B cell (primary cell): ENCODE data around the gene LRCH1. TPM values are rescaled to one million over a fixed set of nuclear protein-coding genes. Genes with fewer than 3 reads are reported as not detected.

Experiments
- ATAC-seq: fragments of 200-7000 bp; cut with Tn5 transposase; one replicate; pipeline ENCODE4 v1.10.0; 2021; ENCODE audit warnings: low read depth, mild to moderate bottlenecking, moderate number of reproducible peaks, moderate library complexity
- CTCF ChIA-PET: fragments of 350-600 bp; sonication (Branson Sonifier 250); formaldehyde crosslinking; loops from one replicate; lab custom pipeline; 2021; ENCODE audit warnings: antibody characterized with exemption, inconsistent platforms; lab: Charles Lee
- POLR2A ChIA-PET: fragments of 350-600 bp; sonication (Branson Sonifier 250); formaldehyde crosslinking; loops from one replicate; lab custom pipeline; 2021; ENCODE audit warnings: antibody characterized with exemption; lab: Charles Lee
- DNase-seq: peaks from one replicate; pipeline ENCODE4 v3.0.0; 2013
- H2AFZ ChIP-seq: 2 replicates; pipeline ENCODE4 v1.6.1; 2012; ENCODE audit warnings: mild to moderate bottlenecking, low read depth, low read length; ENCODE audit not compliant: insufficient read depth, poor library complexity, severe bottlenecking
- H3K27ac ChIP-seq, 2 donors: 1 replicate in 1 of 2; 2 replicates in 1 of 2; pipeline ENCODE4 v1.5.1; 2012 to 2013; ENCODE audit warnings: low read length in 2 of 2, mild to moderate bottlenecking in 2 of 2, moderate library complexity in 1 of 2
- H3K27me3 ChIP-seq, 4 experiments: fragments of 200-600 bp in 1 of 4; sonication (generic) in 1 of 4; replicated peaks in 1 of 4; 1 replicate in 2 of 4; 2 replicates in 2 of 4; pipeline versions ENCODE4 v1.6.1 to v1.7.0; 2013 to 2016; ENCODE audit warnings: low read length in 3 of 4, mild to moderate bottlenecking in 2 of 4, mixed read lengths in 1 of 4, moderate library complexity in 1 of 4; ENCODE audit not compliant: insufficient read depth in 4 of 4, control insufficient read depth in 3 of 4; ENCODE audit errors: control extremely low read depth in 1 of 4
- H3K36me3 ChIP-seq, 2 experiments: replicated peaks in 1 of 2; 1 replicate in 1 of 2; 2 replicates in 1 of 2; pipeline versions ENCODE4 v1.6.1 to v1.7.1; 2013; ENCODE audit warnings: low read length in 1 of 2; ENCODE audit not compliant: insufficient read depth in 2 of 2, control insufficient read depth in 1 of 2; ENCODE audit errors: control extremely low read depth in 1 of 2, extremely low read depth in 1 of 2
- H3K4me1 ChIP-seq, 2 donors: fragments of 200-600 bp in 1 of 2; sonication (generic) in 1 of 2; 1 replicate in 1 of 2; 2 replicates in 1 of 2; pipeline versions ENCODE4 v1.5.1 to v1.6.1; 2013 to 2017; ENCODE audit warnings: low read length in 2 of 2; ENCODE audit not compliant: control insufficient read depth in 2 of 2, insufficient read depth in 2 of 2
- H3K4me2 ChIP-seq: replicated peaks from 2 replicates; pipeline ENCODE3; 2012; ENCODE audit warnings: mild to moderate bottlenecking, low read depth, low read length; ENCODE audit not compliant: poor library complexity, severe bottlenecking
- H3K4me3 ChIP-seq, 5 experiments: fragments of 200-600 bp in 1 of 5; sonication (generic) in 1 of 5; 1 replicate in 3 of 5; 2 replicates in 2 of 5; pipeline versions ENCODE4 v1.5.1 to v1.7.0; 2011 to 2016; ENCODE audit warnings: low read length in 4 of 5, mild to moderate bottlenecking in 4 of 5, low read depth in 2 of 5, control low read depth in 1 of 5, moderate library complexity in 1 of 5; ENCODE audit not compliant: insufficient read depth in 1 of 5; ENCODE audit errors: control extremely low read depth in 1 of 5, extremely low read depth in 1 of 5
- H3K79me2 ChIP-seq: fragments of 200-600 bp; sonication (generic); one replicate; pipeline ENCODE4 v1.6.0; 2016; ENCODE audit warnings: low read length; ENCODE audit not compliant: control insufficient read depth, insufficient read depth
- H3K9ac ChIP-seq: fragments of 200-600 bp; sonication (generic); 2 replicates; pipeline ENCODE4 v1.6.1; 2017; ENCODE audit warnings: mild to moderate bottlenecking, low read length, moderate library complexity
- H3K9me3 ChIP-seq, 3 donors: one replicate each; pipeline versions ENCODE4 v1.6.1 to v1.7.1; 2013; ENCODE audit warnings: low read length in 2 of 3; ENCODE audit not compliant: control insufficient read depth in 2 of 3, insufficient read depth in 1 of 3; ENCODE audit errors: control extremely low read depth in 1 of 3
- H4K20me1 ChIP-seq: 2 replicates; pipeline ENCODE4 v1.6.0; 2012; ENCODE audit warnings: mild to moderate bottlenecking, low read length; ENCODE audit not compliant: insufficient read depth, control insufficient read depth, poor library complexity, severe bottlenecking
- H3K27ac Mint-ChIP-seq: one replicate; pipeline ENCODE4 v1.8.0; 2021; ENCODE audit warnings: mixed read lengths
- H3K27me3 Mint-ChIP-seq: one replicate; pipeline ENCODE4 v1.8.0; 2021; ENCODE audit warnings: mixed read lengths
- H3K4me1 Mint-ChIP-seq: one replicate; pipeline ENCODE4 v1.8.0; 2021; ENCODE audit warnings: mixed read lengths
- H3K4me3 Mint-ChIP-seq: one replicate; pipeline ENCODE4 v1.8.0; 2021; ENCODE audit warnings: mixed read lengths
- H3K9me3 Mint-ChIP-seq: one replicate; pipeline ENCODE4 v1.8.0; 2022; ENCODE audit warnings: mixed read lengths; ENCODE audit not compliant: insufficient read depth
- CTCF ChIP-seq: fragments of 200-600 bp; IDR thresholded peaks from one replicate; pipeline ENCODE4 v1.8.0; 2022; ENCODE audit warnings: antibody characterized with exemption, mild to moderate bottlenecking
- EZH2 ChIP-seq: IDR thresholded peaks from 2 replicates; pipeline ENCODE4 v1.6.1; 2012; ENCODE audit warnings: borderline replicate concordance, low read depth, mild to moderate bottlenecking, moderate library complexity, low read length; ENCODE audit not compliant: insufficient read depth, poor library complexity, severe bottlenecking
- WGBS: methylation state at CpG from one replicate; pipeline ENCODE4 v1.1.5; 2013; ENCODE audit warnings: missing lambda C conversion rate; ENCODE audit not compliant: insufficient coverage; 5-methylcytosine and 5-hydroxymethylcytosine counted together
- intact Hi-C: fragments of 100-400 bp; cut with micrococcal nuclease; formaldehyde crosslinking; loops from one replicate; pipeline ENCODE4 v1.10.0; 2022
- polyA plus RNA-seq: library from polyadenylated mRNA; depleted of rRNA; stranded (reverse); fragments of >200 nt; gene quantifications from 2 replicates; pipeline ENCODE4 v1.2.3, GENCODE V29; 2012
- total RNA-seq, 2 donors: library from RNA; stranded (reverse); fragments of 120-200 nt in 1 of 2; gene quantifications; 1 replicate in 1 of 2; 2 replicates in 1 of 2; pipeline versions ENCODE4 v1.2.3 to v1.2.4, GENCODE V29; 2013 to 2022

The LRCH1 gene
- total and polyA plus RNA-seq, 2 donors (not counting 1 experiment from before 2014, with no cell fraction given): 13.0 to 50.3 TPM

- DNase-seq (no peak), ATAC-seq (no peak)
- peak overlapping the region; percentile 59 for H3K4me3 Mint-ChIP-seq
- peak overlapping the region; percentile 47 for H3K9ac ChIP-seq
- peaks cover 94% of the 10 kb centered on the region for H3K79me2 ChIP-seq
- ChIA-PET CTCF (interaction anchor here (1.1 to 5.8 kb wide), 4 partner anchors 19 to 45 kb away, joined by 3 to 32 read pairs (median 4); partner anchors contain the start of gene LRCH1), POLR2A (interaction anchor here (0.6 kb wide), 1 partner anchor 21 kb away, joined by 3 read pairs; no protein-coding TSS in a partner anchor)
- H3K4me1 Mint-ChIP-seq: peaks cover 93% of the 10 kb centered on the region
- peak overlapping the region; percentile 67 to 69 for H3K27ac ChIP-seq
- no peaks in the 10 kb centered on the region for H3K27me3 Mint-ChIP-seq
- peak overlapping the region in 1 of 5 experiments; percentile 53 for H3K4me3 ChIP-seq
- H3K27ac Mint-ChIP-seq: peak overlapping the region; percentile 73
- intact Hi-C loops: loop anchor here (5.0 to 10.0 kb wide), 3 partner anchors 214 to 422 kb away; no protein-coding TSS in a partner anchor
- H3K9me3 ChIP-seq: no peaks in the 10 kb centered on the region
- H3K27me3 ChIP-seq: no peaks in the 10 kb centered on the region
- peaks cover 7% of the 10 kb centered on the region for H4K20me1 ChIP-seq
- peak overlapping the region; percentile 72 for H3K4me2 ChIP-seq
- 83% methylated on average over 6 of the region's 6 CpGs for WGBS
- no peak for TF ChIP-seq CTCF
- H3K9me3 Mint-ChIP-seq: no peaks in the 10 kb centered on the region
- H2AFZ ChIP-seq: no peak overlapping the region
- H3K36me3 ChIP-seq: no peaks in the 10 kb centered on the region
- peaks cover 97 to 99% of the 10 kb centered on the region in 2 donors for H3K4me1 ChIP-seq
These were observed 43.5 kb downstream of the LRCH1 start for GRCh38 chr13:46596466-46596865.

DNA sequence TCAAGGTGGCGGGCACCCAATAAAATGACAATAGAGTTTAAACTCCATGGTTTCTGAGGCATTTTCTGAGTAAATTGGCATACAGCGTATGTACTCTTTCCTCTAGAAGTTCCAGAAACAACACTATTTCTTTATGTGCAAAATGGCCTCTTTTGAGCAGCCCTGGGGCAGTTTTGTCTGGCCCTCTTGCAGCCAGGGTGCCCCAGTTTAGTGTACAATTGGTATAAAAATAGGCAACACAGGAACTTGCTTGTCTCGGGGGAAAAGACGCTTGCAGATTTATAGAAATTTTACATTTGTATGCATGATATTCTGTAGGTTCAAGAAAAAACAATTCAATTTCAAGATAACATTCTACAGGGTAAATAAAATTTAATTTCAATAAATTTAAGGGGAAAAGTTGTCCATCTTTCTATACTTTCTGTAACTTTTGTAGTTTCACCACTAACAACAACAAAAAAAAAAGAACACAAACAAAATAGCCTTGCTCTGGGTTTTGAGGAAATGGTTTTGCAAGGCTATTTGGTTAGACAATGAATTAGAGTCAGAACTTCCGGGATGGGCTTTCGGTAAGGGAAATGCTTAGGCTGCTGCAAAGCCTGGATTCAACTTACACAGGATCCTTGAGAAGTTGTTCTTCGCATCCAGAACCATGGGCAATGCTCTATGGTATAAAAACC lies 45.3 kb downstream of the LRCH1 start:
- H3K4me3 ChIP-seq: peak overlapping the region in 4 of 5 experiments; percentile 5 to 58 (median 26)
- intact Hi-C loops: loop anchor here (1.0 to 10.0 kb wide), 5 partner anchors 11 to 423 kb away; no protein-coding TSS in a partner anchor
- H3K27ac ChIP-seq: peak overlapping the region; percentile 57 to 69
- H4K20me1 ChIP-seq: peaks cover 9% of the 10 kb centered on the region
- POLR2A ChIA-PET: no interaction called here
- H3K4me2 ChIP-seq: peak overlapping the region; percentile 63
- no peak for TF ChIP-seq EZH2
- no peak for TF ChIP-seq CTCF
- peaks cover 94% of the 10 kb centered on the region for H3K4me1 Mint-ChIP-seq
- peak overlapping the region; percentile 73 for H3K4me3 Mint-ChIP-seq
- no peaks in the 10 kb centered on the region for H3K9me3 ChIP-seq
- CTCF ChIA-PET: interaction anchor here (5.8 kb wide), 1 partner anchor 47 kb away, joined by 32 read pairs; the partner anchor contains the start of gene LRCH1
- H3K27me3 ChIP-seq: no peaks in the 10 kb centered on the region
- H2AFZ ChIP-seq: no peak overlapping the region
- DNase-seq: peak; percentile 65
- no peaks in the 10 kb centered on the region for H3K36me3 ChIP-seq
- H3K9me3 Mint-ChIP-seq: no peaks in the 10 kb centered on the region
- peak overlapping the region; percentile 88 for H3K27ac Mint-ChIP-seq
- H3K79me2 ChIP-seq: peaks cover 94% of the 10 kb centered on the region
- peak; percentile 37 for ATAC-seq
- H3K27me3 Mint-ChIP-seq: no peaks in the 10 kb centered on the region
- H3K4me1 ChIP-seq: peaks cover 97 to 99% of the 10 kb centered on the region in 2 donors
- WGBS: 50% methylated on average over 1 of the region's 7 CpGs
- H3K9ac ChIP-seq: peak overlapping the region; percentile 50
